Left ventricle myocardium inferior (tissue), 1 donor: Measurements from ENCODE around the gene UNC45A. TPM values are rescaled to one million over a fixed set of nuclear protein-coding genes. Genes with fewer than 3 reads are reported as not detected.
"Not testable (repeated sequence)": the region's sequence is repeated elsewhere in the genome, so short reads cannot be mapped to it uniquely, and the experiment has no call there.

Source experiments
- DNase-seq: peaks from one replicate; pipeline ENCODE4 v3.0.0-alpha.2; 2020
- H3K27ac ChIP-seq: fragments of 200-600 bp; replicated peaks from 2 replicates; pipeline ENCODE4 v1.8.0; 2021
- H3K27me3 ChIP-seq: fragments of 200-600 bp; 2 replicates; pipeline ENCODE4 v1.8.0; 2021; ENCODE audit warnings: low read depth
- H3K36me3 ChIP-seq: fragments of 200-600 bp; 2 replicates; pipeline ENCODE4 v1.8.0; 2021
- H3K4me1 ChIP-seq: fragments of 200-600 bp; 2 replicates; pipeline ENCODE4 v1.8.0; 2021
- H3K4me3 ChIP-seq: fragments of 200-600 bp; 2 replicates; pipeline ENCODE4 v1.8.0; 2021; ENCODE audit warnings: mild to moderate bottlenecking, moderate library complexity
- H3K9me3 ChIP-seq: fragments of 200-600 bp; replicated peaks from 2 replicates; pipeline ENCODE4 v1.8.0; 2021
- intact Hi-C: fragments of 100-400 bp; cut with micrococcal nuclease; formaldehyde crosslinking; loops from one replicate; pipeline ENCODE4 v1.11.0; 2022
- total RNA-seq: library from RNA; stranded (reverse); fragmentation: NEBNext Ultra II Directional; extraction: Animal tissue kit (Norgen Biotek cat#: 25700); gene quantifications from one replicate; pipeline ENCODE4 v1.2.1, GENCODE V29; 2021
- TF ChIP-seq, protein P1 (sequence below): fragments of 200-600 bp; IDR thresholded peaks from 2 replicates; pipeline ENCODE4 v1.8.0; 2021; ENCODE audit warnings: antibody characterized with exemption, mild to moderate bottlenecking, borderline replicate concordance
- donor health status: DM: no; HTN: yes; CAD: no; lungs with severe emphysema.

Gene UNC45A
- total RNA-seq, 1 donor from 2014 or later: 21.9 TPM

DNA sequence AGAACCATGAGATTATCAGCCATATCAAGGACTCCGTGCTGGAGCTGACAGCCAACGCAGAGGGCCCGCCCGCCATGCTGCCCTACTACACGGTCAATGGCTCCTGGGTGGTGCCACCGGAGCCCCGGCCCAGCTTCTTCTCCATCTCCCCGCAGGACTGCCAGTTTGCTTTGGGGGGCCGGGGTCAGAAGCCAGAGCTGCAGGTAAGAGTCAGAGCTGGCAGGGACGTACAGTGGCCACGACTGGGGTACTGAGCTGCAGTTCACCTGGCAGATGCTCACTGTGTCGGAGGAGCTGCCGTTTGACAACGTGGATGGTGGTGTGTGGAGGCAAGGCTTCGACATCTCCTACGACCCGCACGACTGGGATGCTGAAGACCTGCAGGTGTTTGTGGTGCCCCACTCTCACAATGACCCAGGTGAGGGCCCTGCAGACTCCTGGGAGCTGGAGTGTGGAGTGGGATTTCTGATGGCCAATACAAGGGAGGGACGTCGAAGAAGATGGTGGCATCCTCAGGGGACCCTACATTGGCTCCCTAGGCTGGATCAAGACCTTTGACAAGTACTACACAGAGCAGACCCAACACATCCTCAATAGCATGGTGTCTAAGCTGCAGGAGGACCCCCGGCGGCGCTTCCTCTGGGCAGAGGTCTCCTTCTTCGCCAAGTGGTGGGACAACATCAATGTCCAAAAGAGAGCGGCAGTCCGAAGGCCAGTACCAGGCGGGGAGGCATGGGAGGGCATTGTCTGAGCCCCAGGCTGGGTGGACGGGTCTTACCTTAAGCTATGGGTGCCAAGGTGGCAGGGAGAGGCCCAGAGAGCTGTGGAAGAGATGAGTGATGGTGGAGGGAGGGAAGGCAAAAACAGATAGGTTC, 29.5 kb upstream of the UNC45A start:
- H3K9me3 ChIP-seq: no peaks in the 10 kb centered on the region
- intact Hi-C loops: no loop called here
- H3K4me1 ChIP-seq: peaks cover 87% of the 10 kb centered on the region
- H3K36me3 ChIP-seq: peaks cover 54% of the 10 kb centered on the region
- no peaks in the 10 kb centered on the region for H3K27me3 ChIP-seq
- no peak for DNase-seq
- TF ChIP-seq, protein P1, sequence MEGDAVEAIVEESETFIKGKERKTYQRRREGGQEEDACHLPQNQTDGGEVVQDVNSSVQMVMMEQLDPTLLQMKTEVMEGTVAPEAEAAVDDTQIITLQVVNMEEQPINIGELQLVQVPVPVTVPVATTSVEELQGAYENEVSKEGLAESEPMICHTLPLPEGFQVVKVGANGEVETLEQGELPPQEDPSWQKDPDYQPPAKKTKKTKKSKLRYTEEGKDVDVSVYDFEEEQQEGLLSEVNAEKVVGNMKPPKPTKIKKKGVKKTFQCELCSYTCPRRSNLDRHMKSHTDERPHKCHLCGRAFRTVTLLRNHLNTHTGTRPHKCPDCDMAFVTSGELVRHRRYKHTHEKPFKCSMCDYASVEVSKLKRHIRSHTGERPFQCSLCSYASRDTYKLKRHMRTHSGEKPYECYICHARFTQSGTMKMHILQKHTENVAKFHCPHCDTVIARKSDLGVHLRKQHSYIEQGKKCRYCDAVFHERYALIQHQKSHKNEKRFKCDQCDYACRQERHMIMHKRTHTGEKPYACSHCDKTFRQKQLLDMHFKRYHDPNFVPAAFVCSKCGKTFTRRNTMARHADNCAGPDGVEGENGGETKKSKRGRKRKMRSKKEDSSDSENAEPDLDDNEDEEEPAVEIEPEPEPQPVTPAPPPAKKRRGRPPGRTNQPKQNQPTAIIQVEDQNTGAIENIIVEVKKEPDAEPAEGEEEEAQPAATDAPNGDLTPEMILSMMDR: no peak
- H3K4me3 ChIP-seq: no peak overlapping the region
- H3K27ac ChIP-seq: peak overlapping the region; percentile 86

DNA sequence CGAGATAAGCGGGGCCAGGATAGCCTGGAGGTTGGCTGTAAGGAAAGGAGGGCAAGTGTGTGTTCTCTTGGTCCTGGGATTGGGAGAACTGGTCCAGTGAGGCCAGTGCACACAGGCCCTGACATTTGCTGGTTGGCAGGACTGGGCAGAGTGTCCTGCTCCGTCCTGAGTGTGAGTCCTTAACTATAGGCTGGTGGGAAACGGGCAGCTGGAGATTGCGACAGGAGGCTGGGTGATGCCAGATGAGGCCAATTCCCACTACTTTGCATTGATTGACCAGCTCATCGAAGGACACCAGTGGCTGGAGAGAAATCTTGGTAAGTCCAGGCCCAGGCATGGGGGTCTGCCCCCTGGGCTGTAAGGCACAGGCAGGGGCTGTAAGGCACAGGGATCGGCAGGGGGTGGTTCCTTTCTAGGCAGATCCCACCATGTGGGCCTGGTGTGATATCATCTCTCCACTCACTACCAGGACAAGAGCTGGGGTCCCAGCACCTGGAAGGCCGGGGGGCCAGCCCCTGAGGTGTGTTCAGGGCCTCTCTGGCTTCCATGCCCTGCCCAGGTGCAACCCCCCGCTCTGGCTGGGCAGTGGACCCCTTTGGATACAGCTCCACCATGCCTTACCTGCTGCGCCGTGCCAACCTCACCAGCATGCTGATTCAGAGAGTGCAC, 28.8 kb upstream of the UNC45A start:
- H3K9me3 ChIP-seq: no peaks in the 10 kb centered on the region
- H3K4me1 ChIP-seq: peaks cover 85% of the 10 kb centered on the region
- H3K27me3 ChIP-seq: no peaks in the 10 kb centered on the region
- DNase-seq: no peak
- no peak overlapping the region for H3K4me3 ChIP-seq
- intact Hi-C loops: no loop called here
- peak overlapping the region; percentile 86 for H3K27ac ChIP-seq
- TF ChIP-seq, protein P1: no peak
- H3K36me3 ChIP-seq: peaks cover 62% of the 10 kb centered on the region

DNA sequence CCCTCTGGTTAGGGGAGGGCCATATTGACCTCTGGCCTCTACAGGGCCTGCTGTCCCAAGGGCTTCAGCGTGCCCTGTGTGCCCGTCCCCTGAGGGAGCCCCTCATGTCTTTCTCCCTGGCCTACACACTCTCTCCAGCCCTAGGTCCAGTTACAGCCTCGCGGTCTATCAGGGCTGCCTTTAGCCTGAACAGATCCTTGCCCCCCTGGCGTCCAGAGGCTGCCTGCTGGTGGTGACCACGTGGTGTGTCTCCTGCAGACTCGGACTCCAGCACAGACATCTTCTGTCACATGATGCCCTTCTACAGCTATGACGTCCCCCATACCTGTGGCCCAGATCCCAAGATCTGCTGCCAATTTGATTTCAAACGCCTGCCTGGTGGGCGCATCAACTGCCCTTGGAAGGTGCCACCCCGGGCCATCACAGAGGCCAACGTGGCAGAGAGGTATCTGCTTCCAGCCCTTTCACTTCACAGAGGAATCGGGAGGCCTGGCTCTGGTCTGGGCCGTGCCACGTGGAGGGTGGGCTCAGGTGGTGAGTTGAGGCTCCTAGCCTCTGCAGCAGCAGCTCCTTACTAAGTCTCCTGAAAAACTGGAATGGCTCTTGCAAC, 27.9 kb upstream of the UNC45A start:
- no peak for DNase-seq
- intact Hi-C loops: no loop called here
- Histone ChIP-seq H3K4me3 (no peak overlapping the region), H3K27me3 (no peaks in the 10 kb centered on the region), H3K4me1 (peaks cover 76% of the 10 kb centered on the region), H3K36me3 (peaks cover 70% of the 10 kb centered on the region), H3K9me3 (no peaks in the 10 kb centered on the region), H3K27ac (peak overlapping the region; percentile 86)
- TF ChIP-seq, protein P1: no peak

DNA sequence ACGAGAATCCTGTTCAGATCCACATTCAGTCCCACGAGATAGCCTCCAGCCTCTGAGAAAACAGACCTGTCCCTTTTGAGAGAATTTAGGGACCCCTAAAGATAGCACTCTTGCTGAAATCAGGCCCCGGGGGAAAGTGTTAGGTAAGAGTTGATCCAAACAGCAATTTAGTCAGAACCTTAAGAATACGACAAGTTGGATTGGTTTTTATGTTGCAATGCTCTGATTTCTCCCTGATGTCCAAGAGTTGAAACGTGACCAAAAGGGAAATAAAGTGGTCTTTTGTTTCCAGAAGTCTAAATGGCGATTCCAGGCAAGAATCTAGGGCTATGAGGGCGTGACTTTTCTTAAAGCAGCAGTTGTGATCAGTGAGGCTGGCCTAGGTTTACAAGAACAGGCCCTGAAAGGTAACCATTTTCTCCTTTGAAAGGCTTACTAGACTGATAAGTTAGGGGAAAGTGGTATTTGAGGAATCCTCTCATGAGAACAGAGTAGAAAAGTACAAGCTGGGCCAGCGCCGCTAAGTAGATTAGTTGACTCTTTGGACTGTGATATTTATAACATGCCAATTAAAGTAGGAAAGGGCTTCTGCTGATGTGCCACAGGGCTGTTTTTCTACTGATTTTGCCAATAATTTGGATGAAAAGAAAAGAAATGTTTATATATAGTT, 27.1 kb upstream of the UNC45A start:
- peak overlapping the region; percentile 86 for H3K27ac ChIP-seq
- no peaks in the 10 kb centered on the region for H3K27me3 ChIP-seq
- no peak for DNase-seq
- H3K36me3 ChIP-seq: peaks cover 79% of the 10 kb centered on the region
- peaks cover 72% of the 10 kb centered on the region for H3K4me1 ChIP-seq
- H3K4me3 ChIP-seq: peak overlapping the region; percentile 1
- H3K9me3 ChIP-seq: no peaks in the 10 kb centered on the region
- intact Hi-C loops: no loop called here
- TF ChIP-seq, protein P1: no peak

DNA sequence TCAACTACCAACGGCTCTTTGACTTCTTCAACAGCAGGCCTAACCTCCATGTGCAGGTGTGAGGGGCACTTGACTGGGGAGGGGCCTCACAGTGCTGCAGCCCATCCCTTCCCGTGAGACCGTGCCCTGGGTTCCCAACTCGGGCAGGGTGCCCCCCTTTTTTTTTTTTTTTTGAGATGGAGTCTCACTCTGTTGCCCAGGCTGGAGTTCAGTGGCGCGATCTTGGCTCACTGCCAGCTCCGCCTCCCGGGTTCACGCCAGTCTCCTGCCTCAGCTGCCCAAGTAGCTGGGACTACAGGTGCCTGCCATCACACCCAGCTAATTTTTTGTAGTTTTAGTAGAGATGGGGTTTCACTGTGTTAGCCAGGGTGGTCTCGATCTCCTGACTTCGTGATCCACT, 25.6 kb upstream of the UNC45A start:
- peaks cover 93% of the 10 kb centered on the region for H3K36me3 ChIP-seq
- H3K9me3 ChIP-seq, DNase-seq, intact Hi-C loops, H3K27me3 ChIP-seq, H3K4me3 ChIP-seq: not testable (repeated sequence)
- H3K4me1 ChIP-seq: peaks cover 58% of the 10 kb centered on the region
- H3K27ac ChIP-seq: peak overlapping the region; percentile 86
